B cell (primary cell): Measurements from ENCODE around the gene RBM26.

Experiments used
- CTCF ChIP-seq: fragments of 200-600 bp; IDR thresholded peaks from one replicate; pipeline ENCODE4 v1.8.0; 2022; ENCODE audit warnings: antibody characterized with exemption, mild to moderate bottlenecking
- EZH2 ChIP-seq: IDR thresholded peaks from 2 replicates; pipeline ENCODE4 v1.6.1; 2012; ENCODE audit warnings: borderline replicate concordance, low read depth, mild to moderate bottlenecking, moderate library complexity, low read length; ENCODE audit not compliant: insufficient read depth, poor library complexity, severe bottlenecking

DNA sequence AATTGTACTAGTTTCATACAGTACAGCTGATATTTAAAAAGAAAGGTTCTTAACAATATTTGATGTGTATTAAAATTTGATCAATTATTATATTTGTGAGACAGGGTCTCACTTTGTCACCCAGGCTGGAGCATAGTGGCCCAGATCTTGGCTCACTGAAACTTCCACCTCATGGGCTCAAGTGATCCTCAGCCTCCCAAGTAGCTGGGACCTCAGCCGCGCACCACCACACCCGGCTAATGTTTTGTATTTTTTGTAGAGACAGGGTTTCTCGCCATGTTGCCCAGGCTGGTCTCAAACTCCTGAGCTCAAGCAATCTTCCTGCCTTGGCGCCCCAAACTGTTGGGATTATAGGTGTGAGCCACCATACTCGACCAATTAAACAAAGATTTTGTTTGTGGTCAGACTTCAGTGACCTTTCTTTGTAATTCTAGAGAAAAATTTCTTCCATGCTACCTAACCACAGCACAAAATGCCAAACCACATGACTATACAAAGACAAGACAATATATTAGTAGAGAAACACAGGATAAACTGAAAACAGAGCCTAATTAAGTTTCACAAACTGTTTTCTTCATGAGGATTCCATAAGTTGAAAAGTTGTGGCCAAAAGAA is 59.6 kb downstream of the RBM26 start:
- TF ChIP-seq EZH2 = no peak
- no peak for TF ChIP-seq CTCF
